Keratinocyte (primary cell): ENCODE measurements around the gene NBPF11. TPM values are rescaled to one million over a fixed set of nuclear protein-coding genes. Genes with fewer than 3 reads are reported as not detected.
"Not testable (repeated sequence)": the region's sequence is repeated elsewhere in the genome, so short reads cannot be mapped to it uniquely, and the experiment has no call there.

ENCODE experiments used
- DNase-seq: peaks from one replicate; pipeline ENCODE4 v3.0.0-alpha.2; 2011; ENCODE audit warnings: low read depth, missing footprints, low spot score
- FAIRE-seq: peaks from 2 replicates; lab custom pipeline; 2011; peaks lifted over from hg19 to GRCh38; lab: Jason Lieb, UNC
- H2AFZ ChIP-seq: 2 replicates; pipeline ENCODE4 v1.6.0; 2012; ENCODE audit warnings: low read length, control low read depth, inconsistent platforms; ENCODE audit not compliant: control insufficient read depth
- H3K27ac ChIP-seq: 2 replicates; pipeline ENCODE4 v1.5.1; 2011; ENCODE audit warnings: low read length; ENCODE audit not compliant: control insufficient read depth, insufficient read depth
- H3K27me3 ChIP-seq: 3 replicates; pipeline ENCODE4 v1.6.0; 2011; ENCODE audit warnings: low read length; ENCODE audit not compliant: control insufficient read depth, insufficient read depth; ENCODE audit errors: extremely low read depth
- H3K36me3 ChIP-seq, 2 experiments: 2 replicates in 1 of 2; 3 replicates in 1 of 2; pipeline ENCODE4 v1.5.1; 2011; ENCODE audit warnings: low read length in 2 of 2, mild to moderate bottlenecking in 1 of 2; ENCODE audit not compliant: control insufficient read depth in 2 of 2, insufficient read depth in 2 of 2; ENCODE audit errors: extremely low read depth in 1 of 2
- H3K4me1 ChIP-seq: 3 replicates; pipeline ENCODE4 v1.5.1; 2011; ENCODE audit warnings: low read length; ENCODE audit not compliant: control insufficient read depth, insufficient read depth; ENCODE audit errors: extremely low read depth
- H3K4me2 ChIP-seq: 3 replicates; pipeline ENCODE4 v1.6.0; 2011; ENCODE audit warnings: low read depth, low read length; ENCODE audit not compliant: control insufficient read depth, insufficient read depth; ENCODE audit errors: extremely low read depth
- H3K4me3 ChIP-seq, 3 experiments: fragments of 200-600 bp in 1 of 3; sonication (generic) in 1 of 3; 2 replicates in 2 of 3; 3 replicates in 1 of 3; pipeline ENCODE4 v1.5.1; 2011 to 2016; ENCODE audit warnings: low read length in 3 of 3, mild to moderate bottlenecking in 3 of 3, control low read depth in 2 of 3, inconsistent platforms in 1 of 3, low read depth in 1 of 3, mixed read lengths in 1 of 3, mixed run types in 1 of 3, moderate library complexity in 1 of 3; ENCODE audit not compliant: control insufficient read depth in 2 of 3, insufficient read depth in 2 of 3; ENCODE audit errors: extremely low read depth in 1 of 3
- H3K79me2 ChIP-seq: 2 replicates; pipeline ENCODE4 v1.6.0; 2012; ENCODE audit warnings: low read length; ENCODE audit not compliant: control insufficient read depth, insufficient read depth
- H3K9ac ChIP-seq: 3 replicates; pipeline ENCODE4 v1.6.0; 2011; ENCODE audit warnings: low read length; ENCODE audit not compliant: control insufficient read depth, insufficient read depth; ENCODE audit errors: extremely low read depth
- H3K9me1 ChIP-seq: 3 replicates; pipeline ENCODE4 v1.6.0; 2011; ENCODE audit warnings: low read length; ENCODE audit not compliant: control insufficient read depth, insufficient read depth; ENCODE audit errors: extremely low read depth
- H3K9me3 ChIP-seq: 2 replicates; pipeline ENCODE4 v1.5.1; 2012; ENCODE audit warnings: low read depth, low read length; ENCODE audit not compliant: control insufficient read depth
- H4K20me1 ChIP-seq: 3 replicates; pipeline ENCODE4 v1.6.0; 2011; ENCODE audit warnings: low read length; ENCODE audit not compliant: control insufficient read depth, insufficient read depth; ENCODE audit errors: extremely low read depth
- CTCF ChIP-seq, 3 experiments: IDR thresholded peaks in 1 of 3; conservative IDR thresholded peaks in 1 of 3; optimal IDR thresholded peaks in 1 of 3; 2 replicates in 2 of 3; 3 replicates in 1 of 3; pipeline versions ENCODE3 to v1.5.1; 2011; ENCODE audit warnings: low read length in 3 of 3, mild to moderate bottlenecking in 3 of 3, moderate library complexity in 2 of 3, control low read depth in 1 of 3, inconsistent platforms in 1 of 3; ENCODE audit not compliant: insufficient read depth in 2 of 3; ENCODE audit errors: extremely low read depth in 1 of 3
- EZH2 ChIP-seq: IDR thresholded peaks from one replicate; pipeline ENCODE4 v1.6.1; 2012; ENCODE audit warnings: inconsistent platforms, mild to moderate bottlenecking, low read length, moderate library complexity
- dilution Hi-C: fragments of 300-500 bp; cut with MboI; formaldehyde crosslinking; loops from one replicate; pipeline ENCODE4 v1.7.0; 2020; ENCODE audit warnings: low sequenced_read_pairs; ENCODE audit not compliant: extremely low pct_ligation_motif_present
- polyA plus RNA-seq, 5 experiments: library from polyadenylated mRNA; depleted of rRNA in 3 of 5; stranded (reverse) in 3 of 5; stranded (forward) in 1 of 5; unstranded in 1 of 5; fragments of >200 nt; gene quantifications; 1 replicate in 1 of 5; 2 replicates in 3 of 5; 3 replicates in 1 of 5; pipeline versions ENCODE4 v1.2.1 to v1.2.3, GENCODE V29; 2011 to 2012; ENCODE audit warnings: missing spikeins in 2 of 5, low read depth in 1 of 5, low replicate concordance in 1 of 5

Gene NBPF11
- polyA plus RNA-seq, 1 donor (not counting 4 experiments of a cell fraction or from before 2014, with no cell fraction given): 8.4 TPM

GRCh38 chr1:148160048-148160342 lies 7.9 kb upstream of the NBPF11 start:
- no peak for DNase-seq
- no peaks in the 10 kb centered on the region for H3K9me1 ChIP-seq
- TF ChIP-seq CTCF (optimal IDR thresholded peaks at IDR 0.05 in 1 of 3, IDR thresholded peaks at IDR 0.05 in 1 of 3, conservative IDR thresholded peaks at IDR 0.05 in 1 of 3; ENCODE audit: extremely low read depth in 1 of 3, insufficient read depth in 2 of 3, low read length in 3 of 3): no peak
- TF ChIP-seq EZH2: no peak
- no peaks in the 10 kb centered on the region for H3K36me3 ChIP-seq
- H2AFZ ChIP-seq: no peak overlapping the region
- H3K4me3 ChIP-seq: no peak overlapping the region
- no peak overlapping the region for H3K9ac ChIP-seq
- no peak overlapping the region for H3K27ac ChIP-seq
- no peaks in the 10 kb centered on the region for H3K9me3 ChIP-seq
- no peaks in the 10 kb centered on the region for H3K79me2 ChIP-seq
- FAIRE-seq: no peak
- dilution Hi-C loops: no loop called here
- H3K4me1 ChIP-seq: no peaks in the 10 kb centered on the region
- H3K4me2 ChIP-seq: no peak overlapping the region
- H4K20me1 ChIP-seq: no peaks in the 10 kb centered on the region
- H3K27me3 ChIP-seq: peaks cover 15% of the 10 kb centered on the region

- H3K27me3 ChIP-seq: peaks cover 15% of the 10 kb centered on the region
- dilution Hi-C loops: no loop called here
- FAIRE-seq (no peak), DNase-seq (no peak)
- no peaks in the 10 kb centered on the region for H4K20me1 ChIP-seq
- H2AFZ ChIP-seq: no peak overlapping the region
- no peak overlapping the region for H3K27ac ChIP-seq
- H3K79me2 ChIP-seq: no peaks in the 10 kb centered on the region
- no peak overlapping the region for H3K9ac ChIP-seq
- H3K9me3 ChIP-seq: no peaks in the 10 kb centered on the region
- TF ChIP-seq CTCF (optimal IDR thresholded peaks at IDR 0.05 in 1 of 3, IDR thresholded peaks at IDR 0.05 in 1 of 3, conservative IDR thresholded peaks at IDR 0.05 in 1 of 3; ENCODE audit: extremely low read depth in 1 of 3, insufficient read depth in 2 of 3, low read length in 3 of 3) (no peak), EZH2 (no peak)
- H3K9me1 ChIP-seq: no peaks in the 10 kb centered on the region
- H3K4me1 ChIP-seq: no peaks in the 10 kb centered on the region
- H3K36me3 ChIP-seq: no peaks in the 10 kb centered on the region
- H3K4me2 ChIP-seq: no peak overlapping the region
- no peak overlapping the region for H3K4me3 ChIP-seq
These were observed 6.4 kb upstream of the NBPF11 start for GRCh38 chr1:148158341-148159003.

- H3K9me1 ChIP-seq, H3K4me3 ChIP-seq, dilution Hi-C loops, H3K4me1 ChIP-seq, H3K79me2 ChIP-seq, H3K36me3 ChIP-seq, H2AFZ ChIP-seq, H4K20me1 ChIP-seq, H3K9me3 ChIP-seq, H3K27ac ChIP-seq, DNase-seq, H3K9ac ChIP-seq, FAIRE-seq, H3K4me2 ChIP-seq: not testable (repeated sequence)
- H3K27me3 ChIP-seq: peaks cover 15% of the 10 kb centered on the region
These were observed 5.7 kb upstream of the NBPF11 start for GRCh38 chr1:148157803-148158202.
